ENCODE results near the gene NDOR1.
"Not testable (repeated sequence)": the region's sequence is repeated elsewhere in the genome, so short reads cannot be mapped to it uniquely, and the experiment has no call there.

The NDOR1 gene

GRCh38 chr9:137251490-137252268, 46.2 kb downstream of the NDOR1 start:
- no peak for DNase-seq
- intact Hi-C loops (cut with DNase I), result no loop called here

- intact Hi-C loops (cut with DNase I), result no loop called here
- peak in 1 of 10 donors; percentile 83 for DNase-seq
These were observed 47.3 kb downstream of the NDOR1 start for GRCh38 chr9:137252555-137253506.

- DNase-seq, result peak in 1 of 10 donors; percentile 84
- intact Hi-C loops (cut with DNase I), result no loop called here
These were observed 48.5 kb downstream of the NDOR1 start for GRCh38 chr9:137253717-137254623.

GRCh38 chr9:137254624-137255447, 49.3 kb downstream of the NDOR1 start, which contains the start of gene NELFB:
NELFB (plus strand) TSS chr9:137255327.
- intact Hi-C loops (cut with DNase I), result loop anchor here (1.0 kb wide), 1 partner anchor 14 kb away; the partner anchor contains the start of gene TUBB4B
- DNase-seq, result peak; percentile 90 to 99 (median 93)

- intact Hi-C loops (cut with DNase I), result loop anchor here (1.0 kb wide), 1 partner anchor 14 kb away; the partner anchor contains the start of gene TUBB4B
- peak in 1 of 10 donors; percentile 87 for DNase-seq
These were observed 50.1 kb downstream of the NDOR1 start for GRCh38 chr9:137255448-137256114.

- DNase-seq, result no peak
These were observed 50.9 kb downstream of the NDOR1 start for GRCh38 chr9:137256362-137256761.

GRCh38 chr9:137256856-137257255, 51.4 kb downstream of the NDOR1 start:
- intact Hi-C loops (cut with DNase I), result no loop called here
- DNase-seq, result no peak

More at GRCh38 chr9:137256362-137256761, 50.9 kb downstream of the NDOR1 start:
- intact Hi-C loops (cut with DNase I), result no loop called here

GRCh38 chr9:137262173-137262908, 56.8 kb downstream of the NDOR1 start:
- intact Hi-C loops (cut with DNase I), result not testable (repeated sequence)
- peak in 3 of 10 donors; percentile 44 to 86 (median 48) for DNase-seq

- intact Hi-C loops (cut with DNase I), result no loop called here
- peak in 1 of 10 donors; percentile 68 for DNase-seq
These were observed 57.4 kb downstream of the NDOR1 start for GRCh38 chr9:137262909-137263285.

- intact Hi-C loops (cut with DNase I), result no loop called here
- DNase-seq, result no peak
These were observed 58.0 kb downstream of the NDOR1 start for GRCh38 chr9:137263506-137263905.

- intact Hi-C loops (cut with DNase I), result no loop called here
- DNase-seq, result no peak
These were observed 58.6 kb downstream of the NDOR1 start for GRCh38 chr9:137264067-137264466.

GRCh38 chr9:137265496-137266161, 60.1 kb downstream of the NDOR1 start:
- peak in 1 of 10 donors; percentile 83 for DNase-seq
- intact Hi-C loops (cut with DNase I), result no loop called here

- peak in 1 of 10 donors; percentile 85 for DNase-seq
- intact Hi-C loops (cut with DNase I), result no loop called here
These were observed 60.6 kb downstream of the NDOR1 start for GRCh38 chr9:137266162-137266527.
